Astrocyte (in vitro differentiated cells and primary cell): ENCODE results near the gene PITPNM2.

ENCODE experiments used
- CTCF ChIP-seq: IDR thresholded peaks from 2 replicates; pipeline ENCODE4 v1.5.1; 2011; ENCODE audit warnings: low read depth, mild to moderate bottlenecking, inconsistent platforms, low read length, moderate library complexity; ENCODE audit not compliant: insufficient read depth
- EZH2 ChIP-seq: IDR thresholded peaks from 2 replicates; pipeline ENCODE4 v1.6.1; 2012; ENCODE audit warnings: mild to moderate bottlenecking, low read length, inconsistent platforms; ENCODE audit not compliant: insufficient read depth

- TF ChIP-seq CTCF (no peak), EZH2 (no peak)
Observed at GRCh38 chr12:123135688-123136087, 15.2 kb downstream of the PITPNM2 start.
